Breast epithelium (tissue), 3 donors: ENCODE results near the gene TANC1.

Source experiments
- CTCF ChIP-seq, 3 donors: fragments of 450-650 bp; IDR thresholded peaks; one replicate each; pipeline ENCODE4 v1.5.1; 2016 to 2017; ENCODE audit warnings: antibody characterized with exemption in 3 of 3, mild to moderate bottlenecking in 3 of 3, moderate library complexity in 3 of 3
- POLR2A ChIP-seq: fragments of 450-650 bp; IDR thresholded peaks from one replicate; pipeline ENCODE4 v1.6.1; 2016; ENCODE audit warnings: antibody characterized with exemption, mild to moderate bottlenecking, moderate library complexity
- POLR2AphosphoS5 ChIP-seq, 3 donors: sonication (generic); formaldehyde crosslinking; IDR thresholded peaks; one replicate each; pipeline ENCODE4 v1.6.1; 2017; ENCODE audit warnings: antibody characterized with exemption in 3 of 3

GRCh38 chr2:159185401-159186130, 217.1 kb downstream of the TANC1 start:
- no peak for TF ChIP-seq CTCF (IDR thresholded peaks at IDR 0.05)
- no peak for TF ChIP-seq POLR2AphosphoS5 (IDR thresholded peaks at IDR 0.05)
- TF ChIP-seq POLR2A = no peak
